Gastroesophageal sphincter (tissue), 4 donors: ENCODE results near the gene GNG4. TPM values are rescaled to one million over a fixed set of nuclear protein-coding genes. Genes with fewer than 3 reads are reported as not detected.

Experiments used
- ATAC-seq: fragments of 150-250 bp; one replicate; pipeline ENCODE4 v1.9.1; 2016; ENCODE audit warnings: mild to moderate bottlenecking, moderate library complexity
- H3K27ac ChIP-seq, 4 donors: fragments of 200-600 bp; sonication (generic) in 3 of 4; 1 replicate in 3 of 4; 2 replicates in 1 of 4; pipeline ENCODE4 v1.5.1; 2016 to 2019
- H3K27me3 ChIP-seq: fragments of 200-600 bp; sonication (generic); one replicate; pipeline ENCODE4 v1.5.1; 2019
- H3K36me3 ChIP-seq, 2 donors: fragments of 200-600 bp; sonication (generic); one replicate each; pipeline ENCODE4 v1.5.1; 2019; ENCODE audit warnings: control low read depth in 1 of 2
- H3K4me1 ChIP-seq, 3 donors: fragments of 200-600 bp; sonication (generic); 1 replicate in 2 of 3; 2 replicates in 1 of 3; pipeline ENCODE4 v1.5.1; 2016 to 2019; ENCODE audit warnings: control low read depth in 2 of 3
- H3K4me3 ChIP-seq, 2 donors: fragments of 200-600 bp; sonication (generic); one replicate each; pipeline ENCODE4 v1.5.1; 2019; ENCODE audit warnings: mild to moderate bottlenecking in 1 of 2, moderate library complexity in 1 of 2
- H3K9me3 ChIP-seq, 3 donors: fragments of 200-600 bp; sonication (generic); one replicate each; pipeline ENCODE4 v1.5.1; 2017 to 2019; ENCODE audit warnings: control low read depth in 2 of 3
- CTCF ChIP-seq, 4 experiments: fragments of 200-600 bp in 2 of 4; fragments of 450-650 bp in 2 of 4; sonication (generic) in 1 of 4; IDR thresholded peaks; one replicate each; pipeline ENCODE4 v1.5.1; 2017 to 2019; ENCODE audit warnings: antibody characterized with exemption in 4 of 4, mild to moderate bottlenecking in 2 of 4, moderate library complexity in 2 of 4
- EP300 ChIP-seq: sonication (generic); formaldehyde crosslinking; IDR thresholded peaks from one replicate; pipeline ENCODE4 v1.6.1; 2017; ENCODE audit warnings: antibody characterized with exemption, mild to moderate bottlenecking
- POLR2A ChIP-seq, 2 donors: fragments of 450-650 bp; IDR thresholded peaks; one replicate each; pipeline ENCODE4 v1.6.1; 2017; ENCODE audit warnings: antibody characterized with exemption in 2 of 2, mild to moderate bottlenecking in 2 of 2, moderate library complexity in 1 of 2
- POLR2AphosphoS5 ChIP-seq: sonication (generic); formaldehyde crosslinking; IDR thresholded peaks from one replicate; pipeline ENCODE4 v1.6.1; 2017; ENCODE audit warnings: antibody characterized with exemption
- WGBS, 2 donors: methylation state at CpG; one replicate each; pipeline ENCODE4 v1.1.5; 2018; ENCODE audit warnings: low coverage in 1 of 2; 5-methylcytosine and 5-hydroxymethylcytosine counted together
- total RNA-seq, 4 donors: library from RNA; depleted of rRNA; stranded (reverse); fragments of >200 nt; gene quantifications; one replicate each; pipeline ENCODE4 v1.1.0, GENCODE V29; 2016

The GNG4 gene
- total RNA-seq, 4 donors from 2014 or later: 0.40 to 0.73 (median 0.52) TPM; not detected in 1

GRCh38 chr1:235532360-235532759 is 117.2 kb downstream of the GNG4 start:
- 57 to 65% methylated on average over 2 of the region's 2 CpGs for WGBS, 2 donors
- no peak overlapping the region for H3K4me3 ChIP-seq
- TF ChIP-seq POLR2A (IDR thresholded peaks at IDR 0.05): no peak
- no peak for TF ChIP-seq POLR2AphosphoS5
- TF ChIP-seq EP300: no peak
- TF ChIP-seq CTCF (IDR thresholded peaks at IDR 0.05): no peak
- H3K36me3 ChIP-seq: no peaks in the 10 kb centered on the region
- no peak for ATAC-seq
- H3K27ac ChIP-seq: no peak overlapping the region
- H3K27me3 ChIP-seq: peaks cover 11% of the 10 kb centered on the region
- no peaks in the 10 kb centered on the region for H3K4me1 ChIP-seq
- H3K9me3 ChIP-seq: no peaks in the 10 kb centered on the region

GRCh38 chr1:235527196-235527814 is 122.3 kb downstream of the GNG4 start:
- no peaks in the 10 kb centered on the region for H3K9me3 ChIP-seq
- H3K4me3 ChIP-seq: no peak overlapping the region
- H3K36me3 ChIP-seq: no peaks in the 10 kb centered on the region
- no peaks in the 10 kb centered on the region for H3K27me3 ChIP-seq
- ATAC-seq: no peak
- H3K4me1 ChIP-seq: no peaks in the 10 kb centered on the region
- no peak overlapping the region for H3K27ac ChIP-seq
- no peak for TF ChIP-seq CTCF (IDR thresholded peaks at IDR 0.05)
- no peak for TF ChIP-seq POLR2A (IDR thresholded peaks at IDR 0.05)
- no peak for TF ChIP-seq EP300
- no peak for TF ChIP-seq POLR2AphosphoS5
- WGBS, 2 donors: 76 to 80% methylated on average over 4 of the region's 4 CpGs

- no peaks in the 10 kb centered on the region for H3K36me3 ChIP-seq
These were observed 124.3 kb downstream of the GNG4 start for GRCh38 chr1:235525314-235525713.

GRCh38 chr1:235516862-235517446 is 132.6 kb downstream of the GNG4 start:
- no peaks in the 10 kb centered on the region for H3K9me3 ChIP-seq
- H3K36me3 ChIP-seq: no peaks in the 10 kb centered on the region
- H3K27me3 ChIP-seq: no peaks in the 10 kb centered on the region
- H3K4me3 ChIP-seq: no peak overlapping the region
- WGBS, 2 donors: 71 to 86% methylated on average over 4 to 6 of the region's 6 CpGs
- ATAC-seq: no peak
- H3K27ac ChIP-seq: no peak overlapping the region
- no peaks in the 10 kb centered on the region for H3K4me1 ChIP-seq
- TF ChIP-seq CTCF (IDR thresholded peaks at IDR 0.05) (no peak), POLR2AphosphoS5 (no peak), EP300 (no peak), POLR2A (IDR thresholded peaks at IDR 0.05) (no peak)

More at GRCh38 chr1:235525314-235525713, 124.3 kb downstream of the GNG4 start:
- WGBS, 2 donors: 43 to 60% methylated on average over 1 to 4 of the region's 4 CpGs
- Histone ChIP-seq H3K4me1 (no peaks in the 10 kb centered on the region), H3K27me3 (no peaks in the 10 kb centered on the region), H3K4me3 (no peak overlapping the region), H3K9me3 (no peaks in the 10 kb centered on the region), H3K27ac (no peak overlapping the region)
- no peak for ATAC-seq
- TF ChIP-seq POLR2A (IDR thresholded peaks at IDR 0.05): no peak

- ATAC-seq: no peak
- Histone ChIP-seq H3K4me1 (no peaks in the 10 kb centered on the region), H3K27ac (no peak overlapping the region), H3K36me3 (no peaks in the 10 kb centered on the region), H3K9me3 (no peaks in the 10 kb centered on the region), H3K4me3 (no peak overlapping the region), H3K27me3 (no peaks in the 10 kb centered on the region)
- WGBS, 2 donors: 88 to 93% methylated on average over 5 of the region's 5 CpGs
- no peak for TF ChIP-seq EP300
- no peak for TF ChIP-seq CTCF (IDR thresholded peaks at IDR 0.05)
- no peak for TF ChIP-seq POLR2AphosphoS5
- TF ChIP-seq POLR2A (IDR thresholded peaks at IDR 0.05): no peak
These were observed 133.6 kb downstream of the GNG4 start for GRCh38 chr1:235515844-235516512.
